Dedifferentiated amniotic fluid mesenchymal stem cell (primary cell): ENCODE data around the gene ZNF385A.
"Not testable (repeated sequence)": the region's sequence is repeated elsewhere in the genome, so short reads cannot be mapped to it uniquely, and the experiment has no call there.

Experiments used
- DNase-seq: peaks from one replicate; pipeline ENCODE4 v3.0.0-alpha.2; 2016; ENCODE audit errors: extremely low spot score

Gene ZNF385A

DNA sequence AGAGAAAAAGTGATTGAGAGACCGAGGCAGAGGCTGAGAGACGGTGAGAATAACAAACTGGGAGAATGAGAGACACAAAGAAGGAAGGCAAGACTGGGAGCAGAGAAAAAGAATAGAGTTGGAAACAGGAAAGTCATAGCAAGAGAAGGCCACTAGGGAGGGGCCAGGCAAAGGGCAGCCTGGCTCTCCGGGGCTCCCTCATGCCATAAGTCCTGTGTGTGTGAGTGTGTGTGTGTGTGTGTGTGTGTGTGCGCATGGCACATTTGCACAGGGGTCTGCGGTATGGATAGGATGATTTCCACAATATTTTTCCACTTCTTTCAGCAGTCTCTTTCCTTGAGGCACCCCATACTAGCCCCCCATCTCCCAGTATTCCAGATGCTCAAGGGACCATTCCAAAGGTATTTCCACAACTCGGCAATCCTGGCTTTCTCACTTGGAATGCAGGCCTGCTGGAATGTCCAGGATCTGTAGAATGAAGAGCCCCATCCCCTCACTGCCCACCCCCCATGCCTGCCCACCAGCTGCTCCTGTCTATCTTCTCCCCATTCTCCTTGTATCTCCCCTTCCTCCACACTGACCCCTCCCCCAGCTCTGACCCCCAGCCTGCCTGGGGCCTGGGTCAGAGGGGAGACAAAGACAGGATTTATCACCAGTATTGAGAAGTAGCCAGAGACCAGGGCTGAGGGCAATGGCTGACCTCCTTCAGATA lies 29.3 kb downstream of the ZNF385A start:
- DNase-seq: no peak

DNA sequence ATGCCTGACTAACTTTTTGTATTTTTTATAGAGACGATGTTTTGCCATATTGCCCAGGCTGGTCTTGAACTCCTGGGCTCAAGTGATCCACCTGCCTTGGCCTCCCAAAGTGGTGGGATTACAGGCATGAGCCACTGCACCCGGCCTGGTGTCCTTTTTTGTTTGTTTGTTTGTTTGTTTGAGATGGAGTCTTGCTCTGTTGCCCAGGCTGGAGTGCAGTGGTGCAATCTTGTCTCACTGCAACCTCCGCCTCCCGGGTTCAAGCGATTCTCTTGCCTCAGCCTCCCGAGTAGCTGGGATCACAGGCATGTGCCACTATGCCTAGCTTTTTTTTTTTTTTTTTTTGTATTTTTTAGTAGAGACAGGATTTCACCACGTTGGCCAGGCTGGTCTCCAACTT lies 30.3 kb downstream of the ZNF385A start:
- DNase-seq: not testable (repeated sequence)

DNA sequence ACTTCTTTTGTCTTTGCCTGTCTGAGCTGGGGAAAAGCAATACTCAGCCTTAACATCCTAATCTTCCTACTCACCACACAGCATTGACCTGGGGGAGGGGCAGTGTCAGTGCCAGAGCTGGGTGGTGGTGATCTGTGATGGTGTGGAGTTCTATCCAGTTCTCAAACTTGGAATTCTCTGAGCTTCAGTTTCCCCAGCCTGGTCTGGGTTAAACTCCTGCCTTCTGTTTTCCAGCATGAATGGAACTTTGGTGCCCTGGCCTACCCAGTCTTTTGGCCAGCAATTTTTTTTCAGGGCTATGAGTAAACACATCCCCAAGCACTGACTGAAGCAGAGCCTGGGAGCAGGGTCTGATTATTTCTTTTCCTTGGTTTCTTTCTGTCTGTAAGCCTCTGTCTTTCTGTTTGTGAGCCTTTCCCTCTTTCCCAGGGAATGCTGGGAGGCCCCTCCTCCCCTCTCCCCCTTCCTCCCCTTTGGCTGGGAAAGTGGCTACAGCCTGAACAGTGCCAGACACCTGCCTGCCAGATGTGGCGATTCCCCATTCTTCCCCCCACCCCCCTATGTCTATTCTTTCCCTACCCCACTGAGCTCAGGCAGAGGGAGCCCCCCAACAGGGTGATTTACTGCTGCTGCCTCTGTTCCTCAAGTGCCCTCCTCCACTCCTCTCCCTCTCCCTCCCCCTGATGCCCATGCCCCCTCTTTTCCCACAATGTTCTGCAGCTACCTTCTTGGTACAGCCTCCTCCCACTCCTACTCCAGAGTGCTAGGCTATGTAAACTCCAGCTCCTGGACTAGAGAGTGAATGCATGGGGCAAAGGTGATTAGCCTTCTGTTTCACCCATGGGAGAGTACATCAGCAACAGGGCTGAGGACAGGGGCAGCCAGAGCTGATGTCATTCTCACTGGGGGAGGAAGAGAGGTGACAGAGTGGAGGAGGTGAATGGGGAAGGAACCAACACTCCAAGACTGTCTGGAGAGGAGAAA lies 31.4 kb downstream of the ZNF385A start:
- DNase-seq: no peak

DNA sequence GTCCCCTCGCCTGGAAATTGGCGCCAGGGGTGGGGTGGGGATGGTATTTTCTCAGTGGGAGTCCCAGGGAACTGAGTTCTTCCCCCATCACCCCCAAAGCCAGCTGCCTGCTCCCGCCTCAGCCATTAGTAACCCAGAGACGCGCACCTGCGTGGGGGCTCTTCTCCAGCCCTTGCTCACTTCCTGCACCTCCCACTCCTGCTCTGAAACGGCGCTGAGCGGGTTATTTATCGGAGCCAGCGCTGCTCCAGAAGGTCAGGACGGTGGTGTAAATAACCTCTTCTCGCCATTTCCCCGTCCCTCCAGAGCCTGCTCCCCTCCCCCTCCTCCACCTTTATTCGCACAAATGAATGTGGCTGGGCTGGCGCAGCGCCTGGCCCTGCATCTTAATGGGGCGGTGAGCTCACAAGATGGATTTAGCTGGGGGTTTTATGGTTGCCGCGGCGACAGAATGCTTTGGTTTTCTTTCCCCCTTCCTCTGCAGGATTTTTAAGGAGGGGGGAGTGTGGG lies 32.5 kb downstream of the ZNF385A start:
- DNase-seq: no peak

DNA sequence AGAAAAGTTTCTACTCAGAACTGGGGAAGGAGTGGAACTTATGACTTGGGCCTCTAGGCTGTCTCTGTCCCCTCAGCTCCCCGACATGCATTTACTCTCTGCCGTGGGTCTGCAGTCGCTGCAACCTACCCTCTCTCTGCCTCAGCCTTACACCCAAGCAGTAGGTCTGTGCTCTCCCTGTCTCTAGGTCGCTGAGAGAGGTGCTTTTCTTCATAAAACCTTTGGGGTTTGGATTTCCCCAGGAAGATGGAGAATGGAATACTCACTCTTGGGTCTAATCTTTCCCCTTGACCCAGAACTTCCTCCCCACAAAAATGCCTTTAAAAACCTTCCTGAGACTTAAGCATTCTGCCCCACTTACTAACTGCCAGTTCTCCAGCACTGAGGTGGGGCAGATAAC lies 33.2 kb downstream of the ZNF385A start:
- DNase-seq: no peak

DNA sequence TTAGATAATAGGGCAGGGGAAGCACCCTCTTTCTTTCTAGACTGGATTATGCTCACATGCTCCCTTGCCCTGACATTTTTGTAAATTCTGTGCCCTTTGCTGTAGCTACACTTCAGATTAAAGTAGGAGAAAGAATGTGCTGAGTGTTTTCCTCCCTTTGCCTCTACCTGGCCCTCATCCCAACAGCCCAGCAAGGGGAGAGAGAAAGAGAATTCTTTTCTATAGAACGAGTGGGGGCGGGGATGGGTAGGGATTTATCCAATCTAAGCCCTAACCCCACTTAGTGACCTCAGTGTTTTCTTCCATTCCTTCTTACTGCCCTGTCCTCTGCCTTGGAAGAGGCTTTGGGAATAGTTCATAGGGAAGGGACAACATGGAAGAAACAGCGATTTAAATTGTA lies 33.8 kb downstream of the ZNF385A start:
- DNase-seq: no peak

DNA sequence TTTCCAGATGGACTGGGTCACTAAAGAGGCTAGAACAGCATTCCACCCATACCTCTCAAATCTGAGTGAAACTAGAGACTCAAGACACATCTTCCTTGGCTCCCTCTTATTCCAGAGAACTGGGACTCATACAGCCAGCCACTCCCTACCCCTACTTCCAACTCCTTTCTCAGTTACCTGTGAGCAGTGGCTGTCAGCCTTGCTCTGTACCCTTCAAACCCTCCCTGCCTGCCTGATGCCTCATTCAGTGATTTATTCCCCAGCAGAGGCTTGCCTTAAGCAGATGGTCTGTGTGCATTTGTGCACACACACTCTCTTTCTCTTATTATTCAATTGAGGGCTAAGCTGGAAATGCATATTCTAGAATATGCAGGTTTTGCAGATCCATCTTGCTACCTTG lies 34.9 kb downstream of the ZNF385A start:
- DNase-seq: no peak

DNA sequence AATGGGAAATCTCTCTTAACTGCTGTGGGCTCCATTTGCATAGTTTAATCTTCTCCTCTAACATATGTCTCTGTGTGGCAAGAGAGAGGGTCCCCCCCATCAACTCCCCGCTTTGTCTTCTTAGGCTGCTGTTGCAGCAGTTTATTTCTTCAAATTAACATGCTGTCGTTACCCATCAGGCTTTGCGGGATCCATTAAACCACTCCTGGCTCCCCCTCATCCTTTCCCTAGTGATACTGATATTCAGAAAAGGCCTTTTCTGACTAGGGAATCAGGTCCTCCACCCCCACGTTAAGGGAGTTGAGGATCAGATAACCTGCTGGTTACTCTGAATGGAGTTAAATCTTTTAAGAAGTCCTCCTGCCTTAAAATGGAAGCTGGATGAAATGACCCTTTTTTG lies 35.5 kb downstream of the ZNF385A start:
- no peak for DNase-seq

DNA sequence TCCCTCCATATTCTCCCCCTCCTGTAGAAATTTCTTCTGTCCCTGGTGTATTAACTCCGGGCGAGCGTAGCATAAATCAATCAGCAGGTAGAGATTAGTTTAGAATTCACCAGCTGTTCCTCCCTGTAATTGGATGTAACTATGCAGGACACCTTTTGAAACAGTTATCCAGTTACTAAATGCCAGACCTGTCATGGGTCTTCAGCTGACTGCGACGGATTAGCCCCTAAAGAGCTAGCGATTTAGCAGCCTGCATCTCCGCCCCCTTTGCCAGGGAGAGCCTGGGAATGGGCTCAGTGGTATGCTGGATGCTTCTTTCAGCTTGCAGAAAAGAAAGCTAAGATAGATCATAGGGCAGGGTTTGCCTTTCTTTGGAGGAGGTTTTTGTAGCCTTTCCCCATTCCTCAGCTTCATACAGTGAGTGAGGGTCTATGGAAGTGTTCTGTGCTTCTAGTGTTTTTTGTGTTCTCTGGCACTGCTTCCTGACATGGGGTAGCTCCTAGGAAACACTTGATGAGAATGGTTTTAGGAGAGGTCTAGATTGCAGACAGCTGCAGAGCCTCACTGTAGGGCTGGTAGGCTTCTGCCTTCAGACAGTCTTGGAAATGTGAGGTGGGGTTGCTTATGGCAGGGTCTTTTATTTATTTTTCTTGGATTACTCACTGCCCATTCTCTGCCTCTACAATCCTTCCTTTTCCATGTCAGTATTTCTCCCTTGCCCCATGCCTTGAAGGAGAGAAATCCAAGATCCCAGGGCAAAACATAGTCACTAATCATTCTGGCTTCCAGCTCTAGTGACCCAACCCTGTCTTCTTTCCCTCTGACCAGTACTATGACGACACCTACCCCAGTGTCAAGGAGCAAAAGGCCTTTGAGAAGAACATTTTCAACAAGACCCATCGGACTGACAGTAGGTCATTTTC lies 42.9 kb downstream of the ZNF385A start:
- DNase-seq: no peak

DNA sequence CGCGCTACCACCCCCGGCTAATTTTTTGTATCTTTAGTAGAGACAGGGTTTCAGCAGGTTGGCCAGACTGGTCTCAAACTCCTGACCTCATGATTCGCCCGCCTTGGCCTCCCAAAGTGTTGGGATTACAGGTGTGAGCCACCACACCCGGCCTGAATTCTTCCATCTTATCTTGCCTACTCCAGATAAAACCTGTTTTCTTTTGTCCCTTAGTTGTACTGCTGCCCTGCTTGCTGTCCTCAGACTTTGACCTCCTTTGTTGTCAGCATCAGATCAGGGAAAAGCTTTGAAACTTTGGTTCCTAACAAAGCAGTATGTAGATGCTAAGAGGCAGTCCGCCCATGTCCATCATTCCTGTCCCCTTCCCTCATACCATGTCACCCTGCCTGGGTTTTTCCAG lies 43.7 kb downstream of the ZNF385A start:
- DNase-seq: no peak

DNA sequence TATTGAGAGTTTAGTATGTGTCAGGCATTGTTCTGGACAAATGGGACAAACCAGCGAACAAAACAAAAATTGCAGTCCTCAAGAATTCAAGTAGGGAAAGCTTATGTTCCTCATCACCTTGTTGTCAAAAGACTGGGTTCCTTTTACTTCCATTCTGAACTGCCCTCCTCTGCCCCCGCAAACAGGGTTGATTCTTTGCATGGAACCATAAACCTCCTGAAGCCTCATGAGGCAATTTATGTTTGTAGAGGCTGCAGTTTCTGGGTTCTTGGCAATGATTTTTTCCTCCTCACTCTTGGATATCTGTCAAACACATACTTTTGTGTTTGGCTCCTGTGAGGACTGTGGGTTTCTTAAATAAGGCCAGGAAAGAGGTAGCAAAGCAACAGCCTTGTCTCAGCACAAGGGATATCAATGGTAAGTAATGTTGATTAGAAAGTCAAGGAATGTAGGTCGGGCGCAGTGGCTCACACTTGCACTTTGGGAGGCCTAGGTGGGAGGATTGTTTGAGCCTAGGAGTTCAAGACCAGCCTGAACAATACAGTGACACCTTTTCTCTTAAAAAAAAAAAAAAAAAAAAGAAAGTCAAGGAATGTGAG lies 45.7 kb downstream of the ZNF385A start:
- DNase-seq: no peak

DNA sequence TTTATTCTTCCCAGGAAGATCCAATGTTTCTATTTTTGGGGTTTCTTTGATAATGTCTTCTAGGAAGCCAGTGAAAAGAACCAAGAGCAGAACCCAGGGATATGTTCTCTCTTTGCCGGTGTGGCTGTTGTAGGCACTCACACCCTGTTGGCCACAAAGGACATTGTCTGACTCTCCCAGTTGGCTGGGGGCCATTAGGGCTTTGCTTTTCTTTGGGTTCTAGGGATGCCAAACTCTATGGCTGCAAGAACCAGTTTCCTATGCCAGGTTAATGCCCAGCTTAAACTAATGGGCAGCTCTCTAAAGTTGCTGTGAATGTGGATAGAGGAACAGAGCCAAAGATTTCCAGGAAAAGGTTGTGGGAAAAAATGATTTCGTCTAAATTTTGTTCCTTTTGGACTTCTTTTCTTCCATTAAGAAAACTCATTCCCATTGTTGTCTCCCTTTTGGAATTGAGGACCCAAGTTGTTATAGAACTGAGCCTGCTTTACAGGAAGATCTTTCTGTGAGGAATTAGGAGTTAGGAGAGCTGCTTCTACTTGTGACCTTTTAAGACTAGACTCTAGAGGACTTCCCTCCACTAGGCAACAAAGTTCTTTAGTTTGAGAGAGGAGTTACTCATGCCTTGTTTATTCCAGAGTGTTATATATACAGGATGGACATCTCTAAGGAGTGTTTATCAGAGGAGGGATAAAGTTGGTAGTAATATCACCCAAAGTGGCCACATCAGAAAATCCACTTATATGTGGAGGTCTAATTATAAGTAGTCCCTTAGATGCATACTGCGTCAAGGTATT lies 46.5 kb downstream of the ZNF385A start:
- DNase-seq: no peak

DNA sequence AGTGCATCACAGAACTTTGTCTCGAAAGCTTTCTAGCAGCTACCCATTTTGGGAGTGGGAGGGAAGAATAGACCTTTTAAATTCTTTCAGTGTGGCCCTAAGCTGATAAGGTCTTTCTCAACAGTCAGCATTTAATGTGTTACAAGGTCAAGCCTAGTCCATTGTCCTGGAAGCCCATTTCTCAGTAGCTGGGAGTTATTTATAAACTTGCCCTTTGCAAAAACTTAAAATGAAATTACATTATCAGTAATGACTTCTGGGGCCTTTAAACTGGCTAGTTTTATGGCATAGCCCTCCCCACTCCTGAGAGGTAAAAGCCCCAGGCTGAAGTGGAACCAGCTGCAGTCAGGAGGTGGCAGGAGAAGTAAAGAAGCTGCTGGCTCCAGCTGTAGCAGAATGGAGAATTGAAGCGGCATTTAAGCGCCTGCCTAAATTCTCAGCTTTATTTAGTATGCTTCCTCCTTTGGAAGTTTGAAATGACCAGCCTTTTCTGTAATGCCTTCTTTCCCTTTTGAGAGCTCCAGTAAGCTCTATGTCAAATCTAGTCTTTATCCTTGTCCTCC lies 47.2 kb downstream of the ZNF385A start:
- DNase-seq: no peak

DNA sequence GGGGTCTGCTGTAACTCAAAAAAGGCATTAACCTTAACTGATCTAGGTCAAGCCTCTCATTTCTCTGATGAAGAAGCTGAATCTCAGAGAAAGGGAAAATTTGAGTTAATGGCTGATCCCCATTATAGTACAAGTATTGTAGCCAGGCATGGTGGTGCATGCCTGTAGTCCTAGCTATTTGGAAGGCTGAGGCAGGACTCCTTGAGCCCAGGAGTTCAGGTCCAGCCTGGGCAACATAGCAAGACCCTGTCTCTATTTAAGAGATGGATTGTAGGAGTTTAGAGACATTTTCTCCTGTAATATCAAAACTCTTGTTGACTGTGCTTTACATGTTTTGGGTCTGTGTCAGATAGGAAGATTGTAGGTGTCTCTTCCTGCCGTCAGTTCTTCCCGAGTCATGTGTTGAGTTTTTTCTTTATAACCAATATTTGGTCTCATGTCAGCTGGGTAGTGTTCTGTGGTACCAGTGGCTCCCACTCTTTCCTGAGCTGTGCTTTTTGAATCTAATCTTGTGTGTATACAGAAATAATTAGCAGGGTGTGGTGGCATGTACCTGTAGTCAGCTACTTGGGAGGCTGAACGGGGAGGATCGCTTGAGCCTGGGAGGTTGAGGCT lies 51.0 kb downstream of the ZNF385A start:
- DNase-seq: no peak

DNA sequence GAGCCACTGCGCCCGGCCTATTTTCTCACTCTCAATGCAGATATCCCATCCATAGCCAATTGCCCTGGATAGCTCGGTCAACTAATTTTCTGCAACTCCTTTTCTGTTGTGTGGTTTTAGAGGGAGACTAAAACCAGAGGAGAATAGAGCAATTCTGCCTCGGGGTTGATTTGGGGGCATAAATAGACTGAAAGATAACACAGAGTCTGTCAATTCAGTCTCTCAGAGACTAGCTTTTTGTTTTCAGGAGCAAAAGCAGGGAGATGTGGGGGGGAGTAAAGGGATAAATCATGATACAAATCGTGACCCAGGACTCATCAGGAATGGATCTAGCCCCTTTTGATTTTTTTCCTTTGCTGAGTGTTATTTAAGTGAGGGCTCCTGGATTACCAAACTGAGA lies 53.1 kb downstream of the ZNF385A start:
- no peak for DNase-seq

DNA sequence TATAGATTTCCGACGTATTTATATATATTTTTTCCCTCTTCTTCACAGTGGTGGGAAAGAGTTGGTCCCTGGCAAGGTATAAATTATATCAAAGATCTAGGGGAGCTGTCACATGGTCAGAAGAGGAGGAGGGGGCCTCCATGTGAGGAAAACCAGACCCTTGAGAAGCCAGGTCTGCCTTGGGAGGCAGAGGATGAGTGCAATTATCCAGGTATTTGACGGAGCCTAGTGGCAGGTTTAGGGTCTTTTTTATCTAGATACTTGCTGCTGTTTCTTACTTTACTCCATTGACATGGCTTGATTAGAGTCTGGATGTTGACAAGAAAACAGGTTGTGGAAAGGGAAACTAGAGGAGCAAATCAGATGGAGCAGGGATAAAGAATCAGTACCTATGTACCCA lies 54.1 kb downstream of the ZNF385A start:
- DNase-seq: no peak

DNA sequence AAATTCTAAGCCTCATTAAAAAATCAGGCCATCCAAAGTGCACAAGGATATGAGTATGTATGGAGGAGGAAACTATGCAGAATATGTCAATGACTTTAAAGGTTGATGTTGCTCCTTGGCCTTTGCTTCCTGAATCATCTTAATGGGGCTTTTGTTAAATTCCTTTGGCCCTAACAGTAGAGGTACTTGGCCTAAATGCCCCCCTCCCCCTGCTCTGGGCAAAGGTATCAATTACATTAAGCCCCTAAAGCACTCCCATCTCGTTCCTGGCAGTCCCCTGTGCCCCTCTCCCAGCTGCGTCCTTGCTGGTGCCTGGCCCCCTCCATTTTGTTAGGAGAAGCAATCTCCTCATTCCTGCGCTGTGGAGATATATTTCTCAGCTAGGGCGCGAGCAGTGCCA lies 54.8 kb downstream of the ZNF385A start:
- no peak for DNase-seq

DNA sequence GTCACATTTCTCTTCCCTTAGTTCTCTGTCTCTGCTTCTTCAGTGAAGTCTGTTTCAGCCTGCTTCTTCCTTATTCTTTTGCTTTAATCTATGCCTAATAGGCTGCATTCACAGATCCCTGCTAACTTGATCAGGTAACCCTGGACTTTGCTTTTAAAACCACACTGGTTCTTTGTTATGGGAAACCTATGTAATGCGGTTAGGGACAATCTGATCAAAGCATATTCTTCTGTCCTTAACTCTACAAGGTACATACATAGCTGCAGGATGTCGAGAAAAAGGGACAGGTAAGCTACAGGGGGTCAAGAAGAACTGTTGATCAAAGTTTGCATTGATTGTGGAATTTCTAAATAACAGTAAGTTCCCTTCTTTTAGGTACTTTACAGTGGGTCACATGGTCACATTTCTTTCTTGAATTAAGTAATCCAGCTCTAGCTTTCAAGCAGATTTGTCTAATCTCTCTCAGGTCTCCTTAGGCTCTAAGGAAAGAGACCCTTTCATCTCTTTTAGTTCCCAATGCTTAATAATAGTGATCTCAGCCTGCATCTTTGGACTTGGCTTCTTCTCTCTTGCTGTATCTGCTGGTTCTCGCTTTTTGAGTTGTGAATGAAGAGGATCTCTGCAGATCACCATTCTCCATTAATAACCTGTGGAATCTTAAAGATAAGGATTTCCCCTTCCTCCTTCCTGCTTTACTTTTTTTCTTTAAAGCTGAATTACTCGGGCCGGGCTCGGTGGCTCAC lies 55.8 kb downstream of the ZNF385A start:
- DNase-seq: no peak
